ENCODE measurements around the gene KIF3B. TPM values are rescaled to one million over a fixed set of nuclear protein-coding genes. Genes with fewer than 3 reads are reported as not detected.

The KIF3B gene
- total and polyA plus RNA-seq, 2 donors (not counting 1 experiment from before 2014, with no cell fraction given), result 12.7 to 17.5 TPM

DNA sequence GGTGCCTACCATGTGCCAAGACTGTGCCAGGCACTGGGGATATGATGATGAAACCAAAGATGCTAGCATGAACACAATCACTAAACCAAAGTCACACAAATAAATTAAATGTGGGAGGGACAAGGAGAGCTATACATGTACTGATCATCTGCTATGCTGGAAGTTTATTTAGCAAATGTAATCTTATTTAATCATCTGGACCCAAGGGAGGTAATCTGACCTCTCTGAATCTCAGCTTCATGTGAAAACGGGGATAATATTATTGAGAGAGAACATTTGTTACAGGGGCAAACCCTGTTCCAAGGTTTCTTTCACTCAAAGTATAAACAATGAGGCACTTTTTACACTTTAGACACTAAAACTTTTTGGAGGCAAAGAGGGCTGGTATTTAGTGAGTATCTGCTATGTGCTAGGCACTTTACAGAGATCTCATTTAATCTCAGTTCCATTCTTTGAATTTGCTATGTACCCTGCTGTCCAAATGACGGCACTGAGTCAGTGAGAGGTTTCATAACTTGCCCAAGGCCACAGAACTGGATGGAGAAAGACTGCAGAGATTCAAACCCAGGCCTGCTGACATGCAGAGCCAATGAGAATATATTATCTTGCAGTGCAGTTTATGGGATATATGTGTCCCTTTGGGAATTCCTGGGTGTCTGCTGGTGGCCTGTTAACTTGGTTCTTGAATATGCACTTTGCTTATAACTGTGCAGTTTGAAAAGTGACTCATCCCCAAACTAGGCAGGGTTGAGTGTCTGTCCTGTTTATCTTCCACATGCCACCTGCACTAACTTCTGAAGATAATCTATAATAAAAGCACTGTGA is 77.4 kb downstream of the KIF3B start:
- POLR2A ChIA-PET, result no interaction called here
- Histone ChIP-seq H3K27ac (ENCODE audit: low read length in 2 of 2) (peak overlapping the region; percentile 61 to 77), H3K36me3 (replicated peaks in 1 of 2; ENCODE audit: control extremely low read depth in 1 of 2, control insufficient read depth in 1 of 2, extremely low read depth in 1 of 2, insufficient read depth in 2 of 2, low read length in 1 of 2) (no peaks in the 10 kb centered on the region), H3K4me2 (replicated peaks; ENCODE audit: low read depth, low read length, poor library complexity, severe bottlenecking) (peak overlapping the region; percentile 17), H3K4me1 (ENCODE audit: control insufficient read depth in 2 of 2, insufficient read depth in 2 of 2, low read length in 2 of 2) (peaks cover 28 to 53% of the 10 kb centered on the region in 2 donors), H3K79me2 (ENCODE audit: control insufficient read depth, insufficient read depth, low read length) (peaks cover 12% of the 10 kb centered on the region), H3K4me3 (ENCODE audit: control extremely low read depth in 1 of 5, extremely low read depth in 1 of 5, insufficient read depth in 1 of 5, low read depth in 2 of 5, low read length in 4 of 5) (no peak overlapping the region), H2AFZ (ENCODE audit: insufficient read depth, low read depth, low read length, poor library complexity, severe bottlenecking) (no peak overlapping the region), H3K9me3 (ENCODE audit: control extremely low read depth in 1 of 3, control insufficient read depth in 2 of 3, insufficient read depth in 1 of 3, low read length in 2 of 3) (no peaks in the 10 kb centered on the region), H3K27me3 (replicated peaks in 1 of 4; ENCODE audit: control extremely low read depth in 1 of 4, control insufficient read depth in 3 of 4, insufficient read depth in 4 of 4, low read length in 3 of 4) (no peaks in the 10 kb centered on the region), H4K20me1 (ENCODE audit: control insufficient read depth, insufficient read depth, low read length, poor library complexity, severe bottlenecking) (peaks cover 11% of the 10 kb centered on the region), H3K9ac (ENCODE audit: low read length) (no peak overlapping the region)
- WGBS (ENCODE audit: insufficient coverage), result 44% methylated on average over 1 of the region's 2 CpGs
- intact Hi-C loops (cut with micrococcal nuclease), result loop anchor here (1.0 to 5.0 kb wide), 3 partner anchors 12 to 182 kb away; no protein-coding TSS in a partner anchor
- H3K9me3 Mint-ChIP-seq (ENCODE audit: insufficient read depth), result no peaks in the 10 kb centered on the region
- H3K4me3 Mint-ChIP-seq, result peak overlapping the region; percentile 48
- peak overlapping the region; percentile 86 for H3K27ac Mint-ChIP-seq
- H3K27me3 Mint-ChIP-seq, result no peaks in the 10 kb centered on the region
- DNase-seq (no peak), ATAC-seq (ENCODE audit: low read depth) (no peak)
- peaks cover 53% of the 10 kb centered on the region for H3K4me1 Mint-ChIP-seq
- TF ChIP-seq, protein P1, sequence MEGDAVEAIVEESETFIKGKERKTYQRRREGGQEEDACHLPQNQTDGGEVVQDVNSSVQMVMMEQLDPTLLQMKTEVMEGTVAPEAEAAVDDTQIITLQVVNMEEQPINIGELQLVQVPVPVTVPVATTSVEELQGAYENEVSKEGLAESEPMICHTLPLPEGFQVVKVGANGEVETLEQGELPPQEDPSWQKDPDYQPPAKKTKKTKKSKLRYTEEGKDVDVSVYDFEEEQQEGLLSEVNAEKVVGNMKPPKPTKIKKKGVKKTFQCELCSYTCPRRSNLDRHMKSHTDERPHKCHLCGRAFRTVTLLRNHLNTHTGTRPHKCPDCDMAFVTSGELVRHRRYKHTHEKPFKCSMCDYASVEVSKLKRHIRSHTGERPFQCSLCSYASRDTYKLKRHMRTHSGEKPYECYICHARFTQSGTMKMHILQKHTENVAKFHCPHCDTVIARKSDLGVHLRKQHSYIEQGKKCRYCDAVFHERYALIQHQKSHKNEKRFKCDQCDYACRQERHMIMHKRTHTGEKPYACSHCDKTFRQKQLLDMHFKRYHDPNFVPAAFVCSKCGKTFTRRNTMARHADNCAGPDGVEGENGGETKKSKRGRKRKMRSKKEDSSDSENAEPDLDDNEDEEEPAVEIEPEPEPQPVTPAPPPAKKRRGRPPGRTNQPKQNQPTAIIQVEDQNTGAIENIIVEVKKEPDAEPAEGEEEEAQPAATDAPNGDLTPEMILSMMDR (IDR thresholded peaks at IDR 0.05), result no peak
- CTCF ChIA-PET, result interaction anchor here (1.2 to 3.1 kb wide), 2 partner anchors 18 to 75 kb away, joined by 3 to 13 read pairs; no protein-coding TSS in a partner anchor

DNA sequence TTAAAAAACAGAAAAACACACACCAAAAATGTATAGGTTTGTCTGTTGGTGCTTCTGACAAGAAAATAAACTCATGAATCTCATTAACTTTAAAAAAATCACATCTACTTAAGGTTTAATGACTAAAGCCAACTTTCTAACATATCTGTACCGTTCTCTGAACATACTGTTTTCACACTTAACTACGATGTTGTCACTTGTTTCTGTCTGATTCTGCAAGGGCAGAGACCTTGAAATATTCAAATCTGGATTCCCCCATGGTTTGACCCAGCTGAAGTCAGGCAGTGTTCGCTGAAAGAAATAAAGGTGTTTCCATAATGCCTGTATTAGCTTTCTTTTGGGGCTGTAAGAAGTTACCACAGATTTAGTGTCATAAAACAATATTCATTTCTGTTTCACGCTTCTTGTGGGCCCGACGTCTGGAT is 78.0 kb downstream of the KIF3B start:
- ATAC-seq (ENCODE audit: low read depth) (no peak), DNase-seq (peak; percentile 53)
- 13% methylated on average over 3 of the region's 6 CpGs for WGBS (ENCODE audit: insufficient coverage)
- no peaks in the 10 kb centered on the region for H3K9me3 ChIP-seq (ENCODE audit: control extremely low read depth in 1 of 3, control insufficient read depth in 2 of 3, insufficient read depth in 1 of 3, low read length in 2 of 3)
- POLR2A ChIA-PET, result no interaction called here
- H3K4me3 ChIP-seq (ENCODE audit: control extremely low read depth in 1 of 5, extremely low read depth in 1 of 5, insufficient read depth in 1 of 5, low read depth in 2 of 5, low read length in 4 of 5), result no peak overlapping the region
- intact Hi-C loops (cut with micrococcal nuclease), result loop anchor here (1.0 to 5.0 kb wide), 3 partner anchors 12 to 182 kb away; no protein-coding TSS in a partner anchor
- H3K27me3 ChIP-seq (replicated peaks in 1 of 4; ENCODE audit: control extremely low read depth in 1 of 4, control insufficient read depth in 3 of 4, insufficient read depth in 4 of 4, low read length in 3 of 4), result no peaks in the 10 kb centered on the region
- peaks cover 53% of the 10 kb centered on the region for H3K4me1 Mint-ChIP-seq
- H3K27me3 Mint-ChIP-seq, result no peaks in the 10 kb centered on the region
- peaks cover 17% of the 10 kb centered on the region for H4K20me1 ChIP-seq (ENCODE audit: control insufficient read depth, insufficient read depth, low read length, poor library complexity, severe bottlenecking)
- H3K79me2 ChIP-seq (ENCODE audit: control insufficient read depth, insufficient read depth, low read length), result peaks cover 18% of the 10 kb centered on the region
- no peak overlapping the region for H2AFZ ChIP-seq (ENCODE audit: insufficient read depth, low read depth, low read length, poor library complexity, severe bottlenecking)
- no peaks in the 10 kb centered on the region for H3K9me3 Mint-ChIP-seq (ENCODE audit: insufficient read depth)
- CTCF ChIA-PET, result interaction anchor here (1.2 kb wide), 1 partner anchor 75 kb away, joined by 3 read pairs; no protein-coding TSS in a partner anchor
- peak overlapping the region; percentile 48 for H3K4me3 Mint-ChIP-seq
- TF ChIP-seq EZH2 (IDR thresholded peaks at IDR 0.05; ENCODE audit: borderline replicate concordance, insufficient read depth, low read depth, low read length, poor library complexity, severe bottlenecking), result no peak
- TF ChIP-seq, protein P1 (IDR thresholded peaks at IDR 0.05), result no peak
- H3K9ac ChIP-seq (ENCODE audit: low read length), result no peak overlapping the region
- peak overlapping the region; percentile 86 for H3K27ac Mint-ChIP-seq
- peak overlapping the region; percentile 61 to 77 for H3K27ac ChIP-seq (ENCODE audit: low read length in 2 of 2)
- peaks cover 34 to 54% of the 10 kb centered on the region in 2 donors for H3K4me1 ChIP-seq (ENCODE audit: control insufficient read depth in 2 of 2, insufficient read depth in 2 of 2, low read length in 2 of 2)
- no peaks in the 10 kb centered on the region for H3K36me3 ChIP-seq (replicated peaks in 1 of 2; ENCODE audit: control extremely low read depth in 1 of 2, control insufficient read depth in 1 of 2, extremely low read depth in 1 of 2, insufficient read depth in 2 of 2, low read length in 1 of 2)
- H3K4me2 ChIP-seq (replicated peaks; ENCODE audit: low read depth, low read length, poor library complexity, severe bottlenecking), result peak overlapping the region; percentile 17

All from B cell (primary cell).